D721Med (cell line): ENCODE results near the gene DAAM2.

ENCODE experiments used
- DNase-seq: peaks from one replicate; pipeline ENCODE4 v3.0.0; 2011; ENCODE audit warnings: low spot score; ENCODE audit not compliant: insufficient read length
- FAIRE-seq: peaks from 2 replicates; lab custom pipeline; 2011; peaks lifted over from hg19 to GRCh38; lab: Jason Lieb, UNC
- CTCF ChIP-seq: IDR thresholded peaks from 2 replicates; pipeline ENCODE4 v1.5.1; 2012; ENCODE audit warnings: mild to moderate bottlenecking, control low read depth; ENCODE audit not compliant: insufficient read depth; ENCODE audit errors: missing control alignments

The DAAM2 gene

GRCh38 chr6:39852324-39852723 lies 60.1 kb downstream of the DAAM2 start:
- DNase-seq (no peak), FAIRE-seq (no peak)
- TF ChIP-seq CTCF = no peak

GRCh38 chr6:39853604-39854003 lies 61.4 kb downstream of the DAAM2 start:
- no peak for TF ChIP-seq CTCF
- FAIRE-seq (no peak), DNase-seq (no peak)

GRCh38 chr6:39855356-39855995 lies 63.3 kb downstream of the DAAM2 start:
- no peak for TF ChIP-seq CTCF
- DNase-seq (no peak), FAIRE-seq (no peak)

GRCh38 chr6:39859025-39859424 lies 66.8 kb downstream of the DAAM2 start:
- TF ChIP-seq CTCF = no peak
- DNase-seq (no peak), FAIRE-seq (no peak)

- DNase-seq (no peak), FAIRE-seq (no peak)
- no peak for TF ChIP-seq CTCF
These were observed 69.5 kb downstream of the DAAM2 start for GRCh38 chr6:39861663-39862062.

GRCh38 chr6:39865011-39865888 lies 73.1 kb downstream of the DAAM2 start:
- DNase-seq (peak; percentile 72), FAIRE-seq (no peak)
- peak; percentile 69 for TF ChIP-seq CTCF

GRCh38 chr6:39867592-39867991 lies 75.4 kb downstream of the DAAM2 start:
- no peak for DNase-seq
- no peak for TF ChIP-seq CTCF
- no peak for FAIRE-seq
